GM10847 (cell line): ENCODE data around the gene MTTP.

Experiments used
- POLR2A ChIP-seq: IDR thresholded peaks from 2 replicates; pipeline ENCODE4 v1.6.1; 2011; ENCODE audit not compliant: insufficient read length; ENCODE audit errors: extremely low read depth

Gene MTTP

GRCh38 chr4:99647071-99647470, 72.4 kb downstream of the MTTP start:
- no peak for TF ChIP-seq POLR2A

- no peak for TF ChIP-seq POLR2A
Observed at GRCh38 chr4:99648321-99648720, 73.7 kb downstream of the MTTP start.

- no peak for TF ChIP-seq POLR2A
Observed at GRCh38 chr4:99649208-99649607, 74.6 kb downstream of the MTTP start.

GRCh38 chr4:99649778-99650177, 75.2 kb downstream of the MTTP start:
- no peak for TF ChIP-seq POLR2A

GRCh38 chr4:99651016-99651769, 76.6 kb downstream of the MTTP start:
- no peak for TF ChIP-seq POLR2A

GRCh38 chr4:99651811-99652485, 77.3 kb downstream of the MTTP start:
- TF ChIP-seq POLR2A = no peak

- TF ChIP-seq POLR2A = no peak
Observed at GRCh38 chr4:99652596-99653436, 78.2 kb downstream of the MTTP start.

- TF ChIP-seq POLR2A = no peak
Observed at GRCh38 chr4:99653916-99654315, 79.3 kb downstream of the MTTP start.

- TF ChIP-seq POLR2A = no peak
Observed at GRCh38 chr4:99654361-99654761, 79.7 kb downstream of the MTTP start.

GRCh38 chr4:99655308-99656081, 80.9 kb downstream of the MTTP start:
- no peak for TF ChIP-seq POLR2A

- no peak for TF ChIP-seq POLR2A
Observed at GRCh38 chr4:99657798-99658197, 83.2 kb downstream of the MTTP start, which contains the start of gene C4orf54. Gene C4orf54 (minus strand): TSS chr4:99657828. CDS start chr4:99654648, 3,180 bp downstream.

- no peak for TF ChIP-seq POLR2A
Observed at GRCh38 chr4:99658666-99659065, 84.0 kb downstream of the MTTP start.

- no peak for TF ChIP-seq POLR2A
Observed at GRCh38 chr4:99661907-99662306, 87.3 kb downstream of the MTTP start.

GRCh38 chr4:99664716-99665115, 90.1 kb downstream of the MTTP start:
- no peak for TF ChIP-seq POLR2A

- TF ChIP-seq POLR2A = no peak
Observed at GRCh38 chr4:99665983-99666382, 91.4 kb downstream of the MTTP start.

- no peak for TF ChIP-seq POLR2A
Observed at GRCh38 chr4:99668472-99668871, 93.8 kb downstream of the MTTP start.

- no peak for TF ChIP-seq POLR2A
Observed at GRCh38 chr4:99669084-99669483, 94.5 kb downstream of the MTTP start.
